Endothelial cell of umbilical vein (primary cell): Measurements from ENCODE around the gene CERS6. TPM values are rescaled to one million over a fixed set of nuclear protein-coding genes. Genes with fewer than 3 reads are reported as not detected.

Source experiments
- BruUV-seq: library from RNA; stranded (reverse); fragments of 400-500 nt; replicated peaks from 2 replicates; lab custom pipeline; 2021; lab: Mats Ljungman, UMichigan
- CTCF ChIA-PET: fragments of 300-600, 350-600 bp; sonication (Branson Sonifier 250); formaldehyde crosslinking; loops from one replicate; lab custom pipeline; 2021; ENCODE audit warnings: antibody characterized with exemption, inconsistent platforms; lab: Charles Lee
- POLR2A ChIA-PET: fragments of 300-600, 350-600 bp; sonication (Branson Sonifier 250); formaldehyde crosslinking; loops from one replicate; lab custom pipeline; 2021; ENCODE audit warnings: antibody characterized with exemption, inconsistent platforms; lab: Charles Lee
- DNase-seq: peaks from one replicate; pipeline ENCODE4 v3.0.0-alpha.2; 2011; ENCODE audit warnings: low read depth, low spot score
- FAIRE-seq: peaks from 2 replicates; lab custom pipeline; 2011; peaks lifted over from hg19 to GRCh38; lab: Jason Lieb, UNC
- H2AFZ ChIP-seq: 2 replicates; pipeline ENCODE4 v1.6.0; 2012; ENCODE audit warnings: low read depth, low read length, control low read depth, inconsistent platforms
- H3K27ac ChIP-seq: 2 replicates; pipeline ENCODE4 v1.5.1; 2011; ENCODE audit warnings: low read depth, mild to moderate bottlenecking, control low read depth, low read length, moderate library complexity; ENCODE audit not compliant: insufficient read depth
- H3K27me3 ChIP-seq, 2 experiments: 2 replicates each; pipeline versions ENCODE4 v1.6.0 to v1.6.1; 2011; ENCODE audit warnings: low read length in 2 of 2, mixed read lengths in 1 of 2; ENCODE audit not compliant: control insufficient read depth in 2 of 2, insufficient read depth in 2 of 2
- H3K36me3 ChIP-seq, 2 experiments: 2 replicates in 1 of 2; 3 replicates in 1 of 2; pipeline ENCODE4 v1.5.1; 2011; ENCODE audit warnings: low read length in 2 of 2, mild to moderate bottlenecking in 1 of 2, moderate library complexity in 1 of 2; ENCODE audit not compliant: control insufficient read depth in 2 of 2, insufficient read depth in 2 of 2; ENCODE audit errors: extremely low read depth in 1 of 2
- H3K4me1 ChIP-seq: 3 replicates; pipeline ENCODE4 v1.5.1; 2011; ENCODE audit warnings: mild to moderate bottlenecking, low read length; ENCODE audit not compliant: control insufficient read depth, insufficient read depth; ENCODE audit errors: extremely low read depth
- H3K4me2 ChIP-seq: 2 replicates; pipeline ENCODE4 v1.6.1; 2011; ENCODE audit warnings: low read length, control low read depth, mixed read lengths; ENCODE audit not compliant: insufficient read depth
- H3K4me3 ChIP-seq, 3 experiments: fragments of 200-600 bp in 1 of 3; sonication (generic), shearing (Covaris generic) in 1 of 3; replicated peaks in 1 of 3; 2 replicates each; pipeline ENCODE4 v1.5.1; 2011 to 2016; ENCODE audit warnings: control low read depth in 3 of 3, low read length in 3 of 3, mild to moderate bottlenecking in 2 of 3, inconsistent platforms in 1 of 3, low read depth in 1 of 3, moderate library complexity in 1 of 3; ENCODE audit not compliant: insufficient read depth in 1 of 3
- H3K79me2 ChIP-seq: 2 replicates; pipeline ENCODE4 v1.6.0; 2012; ENCODE audit warnings: low read length, inconsistent platforms; ENCODE audit not compliant: control insufficient read depth, insufficient read depth
- H3K9ac ChIP-seq: replicated peaks from 2 replicates; pipeline ENCODE3; 2011; ENCODE audit warnings: low read length, control low read depth; ENCODE audit not compliant: insufficient read depth; ENCODE audit errors: extremely low read depth
- H3K9me1 ChIP-seq: replicated peaks from 3 replicates; pipeline ENCODE4 v1.6.0; 2011; ENCODE audit warnings: mild to moderate bottlenecking, low read length; ENCODE audit not compliant: control insufficient read depth, insufficient read depth; ENCODE audit errors: extremely low read depth
- H3K9me3 ChIP-seq: replicated peaks from 2 replicates; pipeline ENCODE4 v1.5.1; 2012; ENCODE audit warnings: low read length, inconsistent platforms; ENCODE audit not compliant: control insufficient read depth, insufficient read depth
- H4K20me1 ChIP-seq: replicated peaks from 2 replicates; pipeline ENCODE3; 2011; ENCODE audit warnings: mild to moderate bottlenecking, low read length; ENCODE audit not compliant: control insufficient read depth, insufficient read depth; ENCODE audit errors: extremely low read depth
- CTCF ChIP-seq, 2 donors: IDR thresholded peaks; 1 replicate in 1 of 2; 2 replicates in 1 of 2; pipeline ENCODE4 v1.5.1; 2011; ENCODE audit warnings: low read length in 2 of 2, mild to moderate bottlenecking in 2 of 2, moderate library complexity in 2 of 2, control low read depth in 1 of 2, inconsistent platforms in 1 of 2, low read depth in 1 of 2; ENCODE audit not compliant: insufficient read depth in 1 of 2; ENCODE audit errors: extremely low read depth in 1 of 2
- EZH2 ChIP-seq: IDR thresholded peaks from 2 replicates; pipeline ENCODE4 v1.6.1; 2012; ENCODE audit warnings: borderline replicate concordance, low read depth, mild to moderate bottlenecking, moderate library complexity, low read length, inconsistent platforms; ENCODE audit not compliant: severe bottlenecking
- FOS ChIP-seq: IDR thresholded peaks from 2 replicates; pipeline ENCODE4 v1.6.1; 2011; ENCODE audit warnings: mild to moderate bottlenecking, low read length, moderate library complexity, borderline replicate concordance; ENCODE audit not compliant: insufficient read depth
- GATA2 ChIP-seq: IDR thresholded peaks from 2 replicates; pipeline ENCODE4 v1.7.0; 2011; ENCODE audit warnings: low read depth, mild to moderate bottlenecking, moderate library complexity, mixed read lengths, low read length; ENCODE audit not compliant: insufficient read length, insufficient read depth
- JUN ChIP-seq: IDR thresholded peaks from 2 replicates; pipeline ENCODE4 v1.6.1; 2011; ENCODE audit warnings: borderline replicate concordance, low read depth; ENCODE audit not compliant: insufficient read length, insufficient read depth
- MAX ChIP-seq: IDR thresholded peaks from 2 replicates; pipeline ENCODE4 v1.6.1; 2011; ENCODE audit not compliant: insufficient read depth, insufficient read length
- MYC ChIP-seq: IDR thresholded peaks from one replicate; pipeline ENCODE4 v1.6.1; 2011; ENCODE audit warnings: mild to moderate bottlenecking, low read depth, low read length
- POLR2A ChIP-seq: IDR thresholded peaks from 2 replicates; pipeline ENCODE4 v1.6.1; 2012; ENCODE audit warnings: low read depth, mild to moderate bottlenecking, control low read depth, low read length
- POLR2AphosphoS5 ChIP-seq: IDR thresholded peaks from 2 replicates; pipeline ENCODE4 v1.6.1; 2012; ENCODE audit warnings: low read depth, mild to moderate bottlenecking, control low read depth, low read length, moderate library complexity; ENCODE audit not compliant: insufficient read depth
- dilution Hi-C: fragments of 300-500 bp; cut with MboI; formaldehyde crosslinking; loops from one replicate; pipeline ENCODE4 v1.15.0; 2019; ENCODE audit warnings: low sequenced_read_pairs; ENCODE audit not compliant: extremely low pct_ligation_motif_present
- intact Hi-C: fragments of 100-400 bp; cut with micrococcal nuclease; formaldehyde crosslinking; loops from one replicate; pipeline ENCODE4 v1.10.0; 2022
- polyA plus RNA-seq, 4 experiments: library from polyadenylated mRNA; depleted of rRNA in 3 of 4; stranded (reverse) in 3 of 4; unstranded in 1 of 4; fragments of >200 nt; gene quantifications; 2 replicates each; pipeline versions ENCODE4 v1.2.1 to v1.2.3, GENCODE V29; 2011 to 2012; ENCODE audit warnings: missing spikeins in 1 of 4
- total RNA-seq: library from RNA; stranded (reverse); gene quantifications from 2 replicates; pipeline ENCODE4 v1.2.3, GENCODE V29; 2021

The CERS6 gene
- total and polyA plus RNA-seq, 2 donors (not counting 3 experiments of a cell fraction or from before 2014, with no cell fraction given), result 2.7 to 11.7 TPM

- dilution Hi-C loops, result no loop called here
- no peaks in the 10 kb centered on the region for H3K79me2 ChIP-seq
- BruUV-seq, result no TSS peak
- no peak overlapping the region for H3K9ac ChIP-seq
- H3K4me1 ChIP-seq, result no peaks in the 10 kb centered on the region
- H2AFZ ChIP-seq, result no peak overlapping the region
- H3K4me3 ChIP-seq, result no peak overlapping the region
- no peak for DNase-seq
- intact Hi-C loops, result no loop called here
- no peaks in the 10 kb centered on the region for H3K27me3 ChIP-seq
- POLR2A ChIA-PET, result no interaction called here
- TF ChIP-seq MYC, result no peak
- no peak for TF ChIP-seq POLR2A
- no peak for TF ChIP-seq EZH2
- no peak for TF ChIP-seq JUN
- TF ChIP-seq FOS, result no peak
- no peak for TF ChIP-seq MAX
- TF ChIP-seq POLR2AphosphoS5, result no peak
- no peak for TF ChIP-seq CTCF (IDR thresholded peaks at IDR 0.05; ENCODE audit: extremely low read depth in 1 of 2, insufficient read depth in 1 of 2, low read depth in 1 of 2, low read length in 2 of 2)
- TF ChIP-seq GATA2, result no peak
- no peaks in the 10 kb centered on the region for H3K36me3 ChIP-seq
- no peaks in the 10 kb centered on the region for H3K9me1 ChIP-seq
- CTCF ChIA-PET, result interaction anchor here (0.7 kb wide), 2 partner anchors 195 to 297 kb away, joined by 3 read pairs; no protein-coding TSS in a partner anchor
- H3K4me2 ChIP-seq, result no peak overlapping the region
- no peaks in the 10 kb centered on the region for H4K20me1 ChIP-seq
- H3K27ac ChIP-seq, result no peak overlapping the region
- FAIRE-seq, result no peak
- no peaks in the 10 kb centered on the region for H3K9me3 ChIP-seq
Measured at GRCh38 chr2:168620554-168620953, 164.5 kb downstream of the CERS6 start.
